ENCODE data around the gene ZW10.

ZW10 gene

DNA sequence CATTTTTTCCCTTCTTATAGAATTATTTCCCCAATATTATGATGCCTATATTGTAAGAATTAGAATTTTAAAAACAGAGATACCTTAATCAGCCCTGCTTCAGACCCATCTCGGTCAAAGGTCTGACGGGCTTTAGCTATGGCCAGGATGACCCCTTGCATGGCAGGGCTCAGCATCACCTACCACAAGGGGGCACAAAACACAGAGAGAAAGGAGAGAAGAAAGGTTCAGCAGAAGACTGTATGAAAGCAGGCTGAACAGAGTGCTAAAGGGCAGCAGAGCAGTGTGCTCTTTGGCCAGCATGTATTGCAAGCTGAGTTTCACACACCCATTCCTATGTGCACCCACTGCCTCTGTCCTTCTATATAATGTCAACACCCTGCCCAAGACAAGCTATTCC, 32.9 kb upstream of the ZW10 start:
- no peak overlapping the region for H3K4me3 ChIP-seq (replicated peaks; ENCODE audit: insufficient read depth, low read length)
- TF ChIP-seq SPI1 (IDR thresholded peaks at IDR 0.05; ENCODE audit: borderline replicate concordance, low read depth) (no peak), GABPA (IDR thresholded peaks at IDR 0.05; ENCODE audit: low read depth) (no peak), POLR2AphosphoS5 (IDR thresholded peaks at IDR 0.05; ENCODE audit: low read depth) (no peak)
- TF ChIP-seq, protein P1, sequence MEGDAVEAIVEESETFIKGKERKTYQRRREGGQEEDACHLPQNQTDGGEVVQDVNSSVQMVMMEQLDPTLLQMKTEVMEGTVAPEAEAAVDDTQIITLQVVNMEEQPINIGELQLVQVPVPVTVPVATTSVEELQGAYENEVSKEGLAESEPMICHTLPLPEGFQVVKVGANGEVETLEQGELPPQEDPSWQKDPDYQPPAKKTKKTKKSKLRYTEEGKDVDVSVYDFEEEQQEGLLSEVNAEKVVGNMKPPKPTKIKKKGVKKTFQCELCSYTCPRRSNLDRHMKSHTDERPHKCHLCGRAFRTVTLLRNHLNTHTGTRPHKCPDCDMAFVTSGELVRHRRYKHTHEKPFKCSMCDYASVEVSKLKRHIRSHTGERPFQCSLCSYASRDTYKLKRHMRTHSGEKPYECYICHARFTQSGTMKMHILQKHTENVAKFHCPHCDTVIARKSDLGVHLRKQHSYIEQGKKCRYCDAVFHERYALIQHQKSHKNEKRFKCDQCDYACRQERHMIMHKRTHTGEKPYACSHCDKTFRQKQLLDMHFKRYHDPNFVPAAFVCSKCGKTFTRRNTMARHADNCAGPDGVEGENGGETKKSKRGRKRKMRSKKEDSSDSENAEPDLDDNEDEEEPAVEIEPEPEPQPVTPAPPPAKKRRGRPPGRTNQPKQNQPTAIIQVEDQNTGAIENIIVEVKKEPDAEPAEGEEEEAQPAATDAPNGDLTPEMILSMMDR (IDR thresholded peaks at IDR 0.05; ENCODE audit: insufficient read depth, low read length), result peak; percentile 34
- TF ChIP-seq, protein P2, sequence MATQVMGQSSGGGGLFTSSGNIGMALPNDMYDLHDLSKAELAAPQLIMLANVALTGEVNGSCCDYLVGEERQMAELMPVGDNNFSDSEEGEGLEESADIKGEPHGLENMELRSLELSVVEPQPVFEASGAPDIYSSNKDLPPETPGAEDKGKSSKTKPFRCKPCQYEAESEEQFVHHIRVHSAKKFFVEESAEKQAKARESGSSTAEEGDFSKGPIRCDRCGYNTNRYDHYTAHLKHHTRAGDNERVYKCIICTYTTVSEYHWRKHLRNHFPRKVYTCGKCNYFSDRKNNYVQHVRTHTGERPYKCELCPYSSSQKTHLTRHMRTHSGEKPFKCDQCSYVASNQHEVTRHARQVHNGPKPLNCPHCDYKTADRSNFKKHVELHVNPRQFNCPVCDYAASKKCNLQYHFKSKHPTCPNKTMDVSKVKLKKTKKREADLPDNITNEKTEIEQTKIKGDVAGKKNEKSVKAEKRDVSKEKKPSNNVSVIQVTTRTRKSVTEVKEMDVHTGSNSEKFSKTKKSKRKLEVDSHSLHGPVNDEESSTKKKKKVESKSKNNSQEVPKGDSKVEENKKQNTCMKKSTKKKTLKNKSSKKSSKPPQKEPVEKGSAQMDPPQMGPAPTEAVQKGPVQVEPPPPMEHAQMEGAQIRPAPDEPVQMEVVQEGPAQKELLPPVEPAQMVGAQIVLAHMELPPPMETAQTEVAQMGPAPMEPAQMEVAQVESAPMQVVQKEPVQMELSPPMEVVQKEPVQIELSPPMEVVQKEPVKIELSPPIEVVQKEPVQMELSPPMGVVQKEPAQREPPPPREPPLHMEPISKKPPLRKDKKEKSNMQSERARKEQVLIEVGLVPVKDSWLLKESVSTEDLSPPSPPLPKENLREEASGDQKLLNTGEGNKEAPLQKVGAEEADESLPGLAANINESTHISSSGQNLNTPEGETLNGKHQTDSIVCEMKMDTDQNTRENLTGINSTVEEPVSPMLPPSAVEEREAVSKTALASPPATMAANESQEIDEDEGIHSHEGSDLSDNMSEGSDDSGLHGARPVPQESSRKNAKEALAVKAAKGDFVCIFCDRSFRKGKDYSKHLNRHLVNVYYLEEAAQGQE (IDR thresholded peaks at IDR 0.05; ENCODE audit: insufficient replicate concordance, low read depth), result no peak
- DNase-seq (ENCODE audit: low read depth in 1 of 2, low spot score in 1 of 2), result peak in 1 of 2 experiments; percentile 29
- H3K27me3 ChIP-seq (ENCODE audit: insufficient read depth, poor library complexity, severe bottlenecking), result no peaks in the 10 kb centered on the region
- H3K27ac ChIP-seq (replicated peaks), result no peak overlapping the region

DNA sequence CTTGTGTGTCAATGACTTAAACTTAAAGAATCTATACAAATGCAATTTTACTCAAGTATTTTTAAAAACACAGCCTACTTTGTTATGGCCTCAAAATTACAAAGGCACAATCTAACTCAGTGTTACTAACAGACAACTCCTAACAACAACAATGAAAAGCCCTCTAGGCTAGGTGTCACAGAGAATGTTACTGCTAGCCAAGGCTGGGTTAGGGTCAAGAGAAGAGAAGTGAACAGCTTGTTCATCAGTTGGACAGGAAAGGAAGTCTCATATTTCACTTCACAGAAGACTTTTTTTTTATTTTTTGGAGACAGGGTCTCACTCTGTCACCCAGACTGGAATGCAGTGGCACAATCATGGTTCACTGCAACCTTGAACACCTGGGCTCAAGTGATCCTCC, 32.1 kb upstream of the ZW10 start:
- TF ChIP-seq GABPA (IDR thresholded peaks at IDR 0.05; ENCODE audit: low read depth) (no peak), SPI1 (IDR thresholded peaks at IDR 0.05; ENCODE audit: borderline replicate concordance, low read depth) (no peak), POLR2AphosphoS5 (IDR thresholded peaks at IDR 0.05; ENCODE audit: low read depth) (no peak)
- TF ChIP-seq, protein P2 (IDR thresholded peaks at IDR 0.05; ENCODE audit: insufficient replicate concordance, low read depth), result no peak
- TF ChIP-seq, protein P1 (IDR thresholded peaks at IDR 0.05; ENCODE audit: insufficient read depth, low read length), result no peak
- no peaks in the 10 kb centered on the region for H3K27me3 ChIP-seq (ENCODE audit: insufficient read depth, poor library complexity, severe bottlenecking)
- H3K4me3 ChIP-seq (replicated peaks; ENCODE audit: insufficient read depth, low read length), result no peak overlapping the region
- no peak overlapping the region for H3K27ac ChIP-seq (replicated peaks)
- no peak for DNase-seq (ENCODE audit: low read depth in 1 of 2, low spot score in 1 of 2)

DNA sequence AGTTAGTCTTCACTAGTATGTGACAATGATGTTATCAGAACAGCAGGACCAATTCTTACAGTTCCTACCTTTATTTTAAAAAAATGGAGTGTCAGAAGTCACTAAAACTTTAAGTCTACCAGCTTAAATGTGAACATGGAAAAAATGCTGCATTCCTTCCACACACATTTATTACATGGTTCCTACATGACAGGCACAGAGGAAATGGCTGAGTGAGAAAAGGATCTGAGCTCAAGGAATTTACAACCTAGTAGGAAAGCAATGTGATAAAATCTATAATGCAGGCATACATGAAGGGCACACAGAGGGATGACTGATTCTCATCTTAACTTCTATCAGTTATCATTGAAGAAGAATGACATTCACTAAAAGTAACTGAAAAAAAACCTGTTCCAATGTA, 29.1 kb upstream of the ZW10 start:
- Histone ChIP-seq H3K27me3 (ENCODE audit: insufficient read depth, poor library complexity, severe bottlenecking) (no peaks in the 10 kb centered on the region), H3K27ac (replicated peaks) (no peak overlapping the region), H3K4me3 (replicated peaks; ENCODE audit: insufficient read depth, low read length) (no peak overlapping the region)
- TF ChIP-seq, protein P1 (IDR thresholded peaks at IDR 0.05; ENCODE audit: insufficient read depth, low read length), result no peak
- no peak for TF ChIP-seq POLR2AphosphoS5 (IDR thresholded peaks at IDR 0.05; ENCODE audit: low read depth)
- no peak for TF ChIP-seq SPI1 (IDR thresholded peaks at IDR 0.05; ENCODE audit: borderline replicate concordance, low read depth)
- TF ChIP-seq, protein P2 (IDR thresholded peaks at IDR 0.05; ENCODE audit: insufficient replicate concordance, low read depth), result no peak
- TF ChIP-seq GABPA (IDR thresholded peaks at IDR 0.05; ENCODE audit: low read depth), result no peak
- no peak for DNase-seq (ENCODE audit: low read depth in 1 of 2, low spot score in 1 of 2)
